SK-MEL-5 (cell line): ENCODE results near the gene GID8. TPM values are rescaled to one million over a fixed set of nuclear protein-coding genes. Genes with fewer than 3 reads are reported as not detected.
"Not testable (repeated sequence)": the region's sequence is repeated elsewhere in the genome, so short reads cannot be mapped to it uniquely, and the experiment has no call there.

ENCODE experiments used
- DNase-seq: peaks from one replicate; pipeline ENCODE4 v3.0.0-alpha.2; 2016; ENCODE audit warnings: low read depth, low spot score
- in situ Hi-C: cut with HindIII; loops from 2 replicates; pipeline ENCODE4 v1.10.0; 2016; ENCODE audit warnings: low sequenced_read_pairs, high pct_unique_total_duplicates, low pct_unique_long_range_greater_than_20kb
- total RNA-seq: library from RNA; depleted of rRNA; stranded (reverse); fragments of >200 nt; shearing (Covaris generic); gene quantifications from 2 replicates; pipeline ENCODE4 v1.2.3, GENCODE V29; 2014

Gene GID8
- total RNA-seq, 1 experiment from 2014 or later, result 21.4 TPM

- in situ Hi-C loops, result no loop called here
- peak; percentile 61 for DNase-seq
Measured at GRCh38 chr20:62914970-62915457, 22.9 kb upstream of the GID8 start.

DNA sequence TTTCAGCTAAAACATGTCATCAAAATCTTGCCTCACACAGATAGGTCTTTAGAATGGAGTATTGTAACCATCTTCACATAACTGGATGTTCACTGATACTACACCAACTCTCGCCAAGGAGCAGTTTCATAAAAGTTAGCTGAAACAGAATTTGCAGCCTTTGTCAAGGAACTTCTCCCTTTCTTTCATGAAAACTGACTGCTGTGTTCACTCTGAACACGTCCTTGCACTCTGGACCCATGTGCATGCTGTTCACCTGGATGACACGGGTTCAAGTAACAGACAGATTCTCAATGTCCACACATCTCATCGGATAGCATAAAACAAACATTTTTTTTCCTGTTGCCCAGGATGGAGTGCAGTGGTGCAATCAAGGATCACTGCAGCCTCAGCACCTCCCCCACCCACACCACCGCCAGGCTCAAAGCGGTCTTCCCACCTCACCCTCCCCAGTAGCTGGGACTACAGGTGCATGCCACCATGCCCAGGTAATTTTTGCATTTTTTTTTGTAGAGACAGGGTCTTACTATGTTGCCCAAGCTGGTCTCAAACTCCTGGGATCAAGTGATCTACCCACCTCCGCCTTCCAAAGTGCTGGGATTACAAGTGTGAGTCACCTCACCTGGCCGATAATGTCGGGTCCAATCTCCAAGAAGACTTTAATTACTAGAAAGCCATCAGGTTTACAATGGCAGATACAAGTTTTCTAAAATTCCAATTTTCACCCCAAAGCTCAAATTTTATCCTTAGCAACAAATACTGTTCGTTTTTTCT is 21.1 kb upstream of the GID8 start:
- in situ Hi-C loops, result no loop called here
- no peak for DNase-seq

- in situ Hi-C loops, result no loop called here
Measured at GRCh38 chr20:62917720-62918119, 20.2 kb upstream of the GID8 start.

DNA sequence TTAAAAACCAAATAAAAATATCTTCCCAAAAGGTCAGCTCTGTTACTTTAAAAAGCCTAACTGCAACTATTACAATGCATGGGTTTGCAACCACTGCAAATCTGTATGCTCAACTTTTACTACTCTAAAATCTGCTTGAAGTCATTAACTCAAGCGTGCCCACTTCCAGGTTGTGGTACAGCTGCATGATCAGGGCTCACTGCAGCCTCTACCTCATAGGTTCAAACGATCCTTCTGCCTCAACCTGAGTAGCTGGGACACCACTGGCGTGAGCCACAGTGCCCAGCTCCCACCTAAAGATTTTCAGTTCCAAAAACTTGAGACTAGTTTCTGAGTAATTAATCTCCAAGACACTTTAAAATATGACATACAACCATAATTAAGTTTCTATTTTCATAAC is 19.8 kb upstream of the GID8 start:
- no peak for DNase-seq
- in situ Hi-C loops, result no loop called here

More at GRCh38 chr20:62917720-62918119, 20.2 kb upstream of the GID8 start:
- DNase-seq, result no peak

- in situ Hi-C loops, result no loop called here
- DNase-seq, result no peak
Measured at GRCh38 chr20:62918831-62919230, 19.1 kb upstream of the GID8 start.

- in situ Hi-C loops, result no loop called here
Measured at GRCh38 chr20:62920039-62920645, 17.8 kb upstream of the GID8 start.

GRCh38 chr20:62921119-62921687 is 16.7 kb upstream of the GID8 start:
- in situ Hi-C loops, result no loop called here
- DNase-seq, result peak; percentile 87

More at GRCh38 chr20:62920039-62920645, 17.8 kb upstream of the GID8 start:
- no peak for DNase-seq

DNA sequence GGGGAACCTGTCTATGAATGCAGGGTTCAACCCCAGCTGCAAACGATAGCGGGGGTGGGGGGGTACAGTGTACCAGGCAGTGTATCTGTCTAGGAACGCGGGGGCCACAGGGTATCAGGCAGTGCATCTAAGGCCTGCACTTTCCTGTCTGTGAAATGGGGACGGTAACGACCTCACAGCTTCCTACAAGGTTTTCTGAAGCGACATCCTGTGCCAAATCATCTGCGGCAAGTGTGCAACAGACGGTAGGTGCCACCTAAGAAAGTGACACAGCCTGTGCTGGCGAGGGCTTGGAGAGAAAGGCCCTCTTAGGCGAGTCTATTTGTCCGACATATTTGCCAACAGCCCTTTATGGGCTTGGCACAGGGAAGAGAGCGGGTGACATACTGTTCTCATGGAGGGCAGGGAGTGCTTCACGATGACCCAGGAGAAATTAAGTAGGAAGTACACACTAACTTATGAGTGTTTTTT is 15.5 kb upstream of the GID8 start:
- in situ Hi-C loops, result no loop called here
- DNase-seq, result no peak

DNA sequence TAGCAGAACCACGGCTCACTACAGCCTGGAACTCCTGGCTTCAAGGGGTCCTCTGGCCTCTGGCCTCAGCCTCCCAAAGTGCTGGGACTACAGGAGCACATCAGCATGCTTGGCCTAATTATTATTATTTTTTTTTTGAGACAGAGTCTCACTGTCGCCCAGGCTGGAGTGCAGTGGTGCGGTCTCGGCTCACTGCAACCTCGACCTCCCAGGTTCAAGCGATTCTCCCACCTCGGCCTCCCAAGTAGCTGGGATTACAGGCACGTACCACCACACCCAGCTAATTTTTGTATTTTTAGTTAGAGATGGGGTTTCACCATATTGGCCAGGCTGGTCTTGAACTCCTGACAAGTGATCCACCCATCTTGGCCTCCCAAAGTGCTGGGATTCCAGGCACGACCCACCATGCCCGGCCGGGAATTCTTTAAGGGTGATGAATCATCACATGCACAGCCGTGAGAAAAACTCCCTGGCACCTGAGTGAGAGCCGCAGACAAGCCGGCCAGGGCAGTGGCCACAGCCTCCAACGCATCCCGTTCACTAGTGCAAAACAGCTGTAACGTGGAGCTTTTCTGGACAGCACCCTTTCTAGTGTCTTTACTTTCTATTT is 14.8 kb upstream of the GID8 start:
- in situ Hi-C loops, result not testable (repeated sequence)

DNA sequence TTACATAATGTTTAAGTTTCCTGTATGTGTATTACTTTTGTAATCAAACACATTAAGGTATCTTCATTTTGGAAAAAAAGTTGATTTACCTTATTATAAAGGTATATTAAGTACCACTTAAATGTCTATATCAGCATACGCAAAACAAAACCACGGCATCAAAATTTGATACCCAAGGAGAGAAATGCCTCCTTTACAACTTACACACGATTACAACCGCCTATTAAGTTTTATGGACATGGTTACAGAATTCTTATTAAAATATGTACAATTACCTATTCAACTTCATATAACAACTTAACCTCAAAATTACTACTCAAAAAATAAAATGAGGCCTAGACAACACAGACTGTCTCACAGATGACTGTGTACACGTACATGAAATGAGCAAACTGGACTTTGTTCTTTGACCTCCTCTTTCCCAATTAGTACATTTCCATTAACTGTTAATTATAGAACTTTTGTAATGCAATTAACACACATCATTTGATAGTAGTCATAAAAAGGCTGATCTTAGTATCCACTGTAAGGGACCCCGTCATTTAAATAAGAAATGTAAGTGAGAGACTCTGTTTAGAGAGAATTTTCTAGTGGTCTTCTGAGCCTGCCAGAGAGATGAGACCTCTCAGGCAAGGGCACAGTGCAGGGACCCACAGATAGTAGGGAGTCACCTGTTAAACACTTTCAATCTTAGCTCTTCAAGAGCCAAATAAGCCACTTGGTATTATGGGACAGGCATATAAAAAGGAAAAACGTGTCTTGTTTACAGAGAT is 14.1 kb upstream of the GID8 start:
- DNase-seq, result no peak
- in situ Hi-C loops, result no loop called here

More for the DNA sequence above, 14.8 kb upstream of the GID8 start:
- peak; percentile 56 for DNase-seq

DNA sequence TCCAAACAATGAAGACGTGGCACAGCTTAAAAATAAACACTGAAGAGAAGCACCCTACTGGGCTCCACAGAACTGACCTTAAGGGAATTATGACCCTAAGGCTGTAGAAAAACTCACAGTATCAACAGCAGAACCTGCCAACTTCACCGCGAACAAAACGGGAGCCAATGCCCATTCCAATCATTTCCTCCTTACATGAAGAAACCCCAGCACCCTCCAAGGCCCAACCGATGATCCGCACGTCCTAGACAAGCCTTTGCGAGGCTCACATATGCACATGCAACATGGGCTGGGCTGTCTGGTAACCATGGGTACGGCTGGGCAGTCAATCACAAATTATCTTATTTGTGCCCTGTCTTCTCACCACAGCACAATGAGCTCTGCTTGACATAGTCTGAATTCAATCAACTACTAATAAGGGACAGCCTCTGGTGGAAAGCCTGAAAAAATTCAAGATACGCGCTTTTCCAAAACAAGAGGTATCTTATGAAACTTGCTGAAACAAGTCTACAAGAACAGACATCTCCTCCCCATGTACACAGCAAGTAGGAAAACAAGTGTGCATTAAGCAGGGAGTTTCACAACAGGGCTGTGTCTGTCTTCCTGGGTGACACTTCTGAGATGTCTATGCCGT is 13.4 kb upstream of the GID8 start:
- peak; percentile 27 for DNase-seq
- in situ Hi-C loops, result no loop called here

GRCh38 chr20:62925076-62925419 is 12.9 kb upstream of the GID8 start:
- no peak for DNase-seq
- in situ Hi-C loops, result no loop called here

- no peak for DNase-seq
- in situ Hi-C loops, result no loop called here
Measured at GRCh38 chr20:62925420-62926228, 12.3 kb upstream of the GID8 start.

DNA sequence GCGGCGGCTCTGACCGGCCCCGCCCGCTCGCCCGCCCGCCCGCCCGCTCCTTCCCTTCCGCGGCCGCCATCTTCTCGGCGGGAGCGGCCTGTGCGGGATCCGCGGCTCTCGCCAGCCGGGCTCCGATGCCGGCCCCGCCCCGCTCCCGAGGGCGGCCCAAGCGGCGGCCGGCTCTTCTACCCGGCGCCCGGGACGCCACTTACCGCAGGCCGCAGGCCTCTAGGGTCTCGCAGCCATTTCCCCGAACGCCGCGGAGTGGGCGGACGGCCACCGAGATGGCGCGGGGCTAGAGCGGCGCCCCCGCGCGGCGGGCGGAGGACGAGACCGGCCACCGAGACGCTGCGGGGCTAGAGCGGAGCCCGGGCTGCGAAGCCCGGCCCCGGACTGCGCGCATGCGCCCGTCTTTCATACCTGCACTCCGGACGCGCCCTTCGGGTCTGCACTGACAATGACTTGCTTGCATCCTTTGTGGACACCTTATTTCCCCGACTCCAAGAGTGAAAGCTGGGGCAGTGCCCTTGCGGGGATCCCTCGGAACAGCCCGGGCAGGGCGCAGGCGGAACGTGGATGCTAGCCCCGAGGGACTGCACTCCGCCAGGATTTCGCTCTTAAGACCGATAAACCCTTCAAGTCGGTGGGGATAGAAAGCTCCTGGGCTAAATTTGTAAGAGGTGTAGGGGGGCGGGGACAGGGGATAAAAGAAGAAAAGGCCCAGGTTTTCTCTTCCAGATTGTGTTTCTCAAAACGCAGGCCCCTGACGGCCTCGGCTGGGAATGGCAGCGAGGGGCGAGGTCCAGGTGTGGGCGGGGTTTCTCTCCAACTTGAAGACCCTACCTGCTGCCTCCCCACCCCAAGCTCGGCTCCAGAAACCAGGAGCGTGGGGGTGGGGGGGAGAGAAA is 11.5 kb upstream of the GID8 start, which contains the start of gene DIDO1:
Gene DIDO1, minus strand, starts transcription at position 277 of the 899 bp plus-strand sequence.
- in situ Hi-C loops, result no loop called here
- DNase-seq, result peak; percentile 84

DNA sequence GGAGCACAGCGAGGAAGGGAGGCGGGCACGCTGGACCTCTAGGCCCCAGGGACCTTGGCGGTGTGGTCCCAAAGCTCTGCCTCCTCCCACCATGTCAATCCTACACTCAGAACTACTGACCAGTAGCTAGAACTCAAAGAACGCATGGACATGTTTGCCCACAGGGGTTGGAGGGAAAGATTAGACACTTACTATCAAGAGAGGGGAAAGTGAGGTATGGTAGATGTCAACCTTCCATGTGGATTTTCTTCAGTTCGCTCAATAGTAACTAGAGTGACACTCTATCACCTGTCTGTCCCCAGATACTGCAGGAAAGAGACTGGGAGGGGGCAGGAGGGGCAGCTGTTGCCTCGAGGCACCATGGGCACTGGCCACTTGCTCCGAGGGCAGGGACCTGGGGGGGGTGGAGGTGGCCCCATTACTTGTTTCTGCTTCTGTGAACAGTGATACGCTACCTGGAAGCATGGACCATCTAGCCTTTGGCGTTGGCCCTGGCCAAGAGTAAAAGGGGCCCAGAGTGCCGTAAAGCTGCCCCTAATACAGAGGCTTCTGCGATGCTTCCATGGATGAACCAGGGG is 10.7 kb upstream of the GID8 start:
- in situ Hi-C loops, result no loop called here
- DNase-seq, result no peak
